Measurements from ENCODE around the gene NCOA7. TPM values are rescaled to one million over a fixed set of nuclear protein-coding genes. Genes with fewer than 3 reads are reported as not detected.
"Not testable (repeated sequence)": the region's sequence is repeated elsewhere in the genome, so short reads cannot be mapped to it uniquely, and the experiment has no call there.

NCOA7 gene
- total and polyA plus RNA-seq, 9 of the 15 experiments (the other 6 are each of a cell fraction or from before 2014, with no cell fraction given): 5.8 to 14.6 (median 9.3) TPM

GRCh38 chr6:125846292-125847024 is 55.7 kb downstream of the NCOA7 start:
- ChIA-PET POLR2A (interaction anchor here (1.1 to 1.7 kb wide), 2 partner anchors 12 to 48 kb away, joined by 3 to 7 read pairs; no protein-coding TSS in a partner anchor), CTCF (ENCODE audit: low intra/inter-chr PET ratio) (no interaction called here)
- TF ChIP-seq TSC22D4 (tag; IDR thresholded peaks at IDR 0.05) (no peak), FOXA3 (CRISPR knock-in tag; conservative IDR thresholded peaks at IDR 0.05 in 1 of 2, IDR thresholded peaks at IDR 0.05 in 1 of 2) (no peak), ZNF274 (IDR thresholded peaks at IDR 0.05; ENCODE audit: borderline replicate concordance, low read depth, low read length) (no peak), FIP1L1 (IDR thresholded peaks at IDR 0.05; ENCODE audit: low read depth, low read length, poor library complexity, severe bottlenecking) (no peak), HNRNPK (IDR thresholded peaks at IDR 0.05; ENCODE audit: low read depth, low read length, poor library complexity, severe bottlenecking) (no peak), KAT2B (IDR thresholded peaks at IDR 0.05; ENCODE audit: low read depth, low read length) (no peak), KLF16 (IDR thresholded peaks at IDR 0.05) (no peak), RAD51 (IDR thresholded peaks at IDR 0.05; ENCODE audit: borderline replicate concordance, low read depth) (no peak), SMAD2 (IDR thresholded peaks at IDR 0.05; ENCODE audit: low read depth, low read length) (no peak), NR3C1 (CRISPR knock-in tag; IDR thresholded peaks at IDR 0.05) (no peak), SMAD1 (IDR thresholded peaks at IDR 0.05; ENCODE audit: low read depth, low read length, partially characterized antibody) (no peak), RFX5 (IDR thresholded peaks at IDR 0.05; ENCODE audit: low read depth, low read length) (no peak)
- in situ Hi-C loops (cut with MboI) (loop anchor here (10.0 kb wide), 1 partner anchor 972 kb away; no protein-coding TSS in a partner anchor), intact Hi-C loops (cut with micrococcal nuclease) (no loop called here)
- 65% methylated on average over 4 of the region's 4 CpGs for WGBS (ENCODE audit: insufficient coverage, low coverage, missing lambda C conversion rate)
- BruUV-seq (replicated peaks): no TSS peak
- Histone ChIP-seq H3K9me1 (ENCODE audit: control insufficient read depth, insufficient read depth, low read length) (no peaks in the 10 kb centered on the region), H3K4me3 (no peak overlapping the region), H2AFZ (ENCODE audit: low read depth, low read length) (no peak overlapping the region), H3K4me1 (replicated peaks in 1 of 2; ENCODE audit: control insufficient read depth in 2 of 2, insufficient read depth in 2 of 2, low read length in 2 of 2) (peaks cover 9 to 30% of the 10 kb centered on the region in 2 experiments; a peak in 4 of 5 replicates), H3K27ac (ENCODE audit: extremely low read depth, low read depth, low read length) (no peak overlapping the region), H3K79me2 (ENCODE audit: control insufficient read depth, insufficient read depth, low read length) (peaks cover 2% of the 10 kb centered on the region; the same call in 1 of the 3 replicates), H3K9ac (ENCODE audit: insufficient read depth in 1 of 2, low read depth in 2 of 2, low read length in 2 of 2) (peak overlapping the region in 1 of 2 experiments; percentile 59; a peak in 1 of 4 replicates), H4K20me1 (replicated peaks; ENCODE audit: control insufficient read depth, insufficient read depth, low read length) (no peaks in the 10 kb centered on the region), H3K4me2 (ENCODE audit: insufficient read depth, low read length) (no peak overlapping the region), H3K36me3 (ENCODE audit: control insufficient read depth, insufficient read depth, low read length) (no peaks in the 10 kb centered on the region), H3K9me3 (replicated peaks; ENCODE audit: control insufficient read depth, insufficient read depth, low read depth, low read length) (no peaks in the 10 kb centered on the region), H3K27me3 (ENCODE audit: control insufficient read depth in 2 of 2, insufficient read depth in 2 of 2, low read length in 2 of 2) (no peaks in the 10 kb centered on the region)
- ATAC-seq (peak; percentile 40; the same call in 2 of the 3 replicates), DNase-seq (ENCODE audit: extremely low read depth in 1 of 4, low spot score in 3 of 4) (no peak), FAIRE-seq (no peak)

- CTCF ChIA-PET (ENCODE audit: low intra/inter-chr PET ratio); H3K4me2 ChIP-seq (ENCODE audit: insufficient read depth, low read length); H3K79me2 ChIP-seq (ENCODE audit: control insufficient read depth, insufficient read depth, low read length); DNase-seq (ENCODE audit: extremely low read depth in 1 of 4, low spot score in 3 of 4); H3K27me3 ChIP-seq (ENCODE audit: control insufficient read depth in 2 of 2, insufficient read depth in 2 of 2, low read length in 2 of 2); FAIRE-seq; intact Hi-C loops (cut with micrococcal nuclease); H3K9me3 ChIP-seq (replicated peaks; ENCODE audit: control insufficient read depth, insufficient read depth, low read depth, low read length); BruUV-seq (replicated peaks); H3K9ac ChIP-seq (ENCODE audit: insufficient read depth in 1 of 2, low read depth in 2 of 2, low read length in 2 of 2); H2AFZ ChIP-seq (ENCODE audit: low read depth, low read length); H3K4me3 ChIP-seq; H4K20me1 ChIP-seq (replicated peaks; ENCODE audit: control insufficient read depth, insufficient read depth, low read length); H3K36me3 ChIP-seq (ENCODE audit: control insufficient read depth, insufficient read depth, low read length); H3K9me1 ChIP-seq (ENCODE audit: control insufficient read depth, insufficient read depth, low read length); H3K27ac ChIP-seq (ENCODE audit: extremely low read depth, low read depth, low read length); ATAC-seq: not testable (repeated sequence)
- 91% methylated on average over 5 of the region's 5 CpGs for WGBS (ENCODE audit: insufficient coverage, low coverage, missing lambda C conversion rate)
- peaks cover 9 to 25% of the 10 kb centered on the region in 2 experiments; a peak in 4 of 5 replicates for H3K4me1 ChIP-seq (replicated peaks in 1 of 2; ENCODE audit: control insufficient read depth in 2 of 2, insufficient read depth in 2 of 2, low read length in 2 of 2)
- POLR2A ChIA-PET: interaction anchor here (1.2 kb wide), 1 partner anchor 8 kb away, joined by 6 read pairs; no protein-coding TSS in a partner anchor
- in situ Hi-C loops (cut with MboI): loop anchor here (10.0 kb wide), 1 partner anchor 973 kb away; no protein-coding TSS in a partner anchor
Observed at GRCh38 chr6:125848286-125848685, 57.5 kb downstream of the NCOA7 start.
